ENCODE results near the gene CNOT4.

DNA sequence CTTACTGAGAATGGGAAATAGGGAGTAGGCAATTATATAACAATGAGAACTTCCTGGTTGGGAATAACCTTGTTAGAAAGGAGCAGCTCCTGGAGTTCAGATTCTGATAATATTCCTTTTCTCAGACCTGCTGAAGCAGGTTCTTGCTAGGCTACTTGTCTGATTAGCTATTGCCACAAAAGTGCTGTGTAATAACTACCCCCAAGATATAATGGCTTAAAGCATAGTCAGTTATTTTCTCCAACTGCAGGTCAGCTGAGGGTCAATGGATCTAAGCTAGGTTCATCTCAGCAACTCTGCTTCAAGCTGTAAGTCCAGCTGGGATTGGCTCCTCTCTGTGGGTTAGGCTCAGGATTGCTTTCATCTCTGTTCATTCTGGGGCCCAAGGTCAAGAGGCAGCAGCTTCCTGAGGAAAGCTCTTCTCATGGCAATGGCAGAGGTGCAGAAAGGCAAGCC, 9.4 kb upstream of the CNOT4 start:
- TF ChIP-seq, protein P1, sequence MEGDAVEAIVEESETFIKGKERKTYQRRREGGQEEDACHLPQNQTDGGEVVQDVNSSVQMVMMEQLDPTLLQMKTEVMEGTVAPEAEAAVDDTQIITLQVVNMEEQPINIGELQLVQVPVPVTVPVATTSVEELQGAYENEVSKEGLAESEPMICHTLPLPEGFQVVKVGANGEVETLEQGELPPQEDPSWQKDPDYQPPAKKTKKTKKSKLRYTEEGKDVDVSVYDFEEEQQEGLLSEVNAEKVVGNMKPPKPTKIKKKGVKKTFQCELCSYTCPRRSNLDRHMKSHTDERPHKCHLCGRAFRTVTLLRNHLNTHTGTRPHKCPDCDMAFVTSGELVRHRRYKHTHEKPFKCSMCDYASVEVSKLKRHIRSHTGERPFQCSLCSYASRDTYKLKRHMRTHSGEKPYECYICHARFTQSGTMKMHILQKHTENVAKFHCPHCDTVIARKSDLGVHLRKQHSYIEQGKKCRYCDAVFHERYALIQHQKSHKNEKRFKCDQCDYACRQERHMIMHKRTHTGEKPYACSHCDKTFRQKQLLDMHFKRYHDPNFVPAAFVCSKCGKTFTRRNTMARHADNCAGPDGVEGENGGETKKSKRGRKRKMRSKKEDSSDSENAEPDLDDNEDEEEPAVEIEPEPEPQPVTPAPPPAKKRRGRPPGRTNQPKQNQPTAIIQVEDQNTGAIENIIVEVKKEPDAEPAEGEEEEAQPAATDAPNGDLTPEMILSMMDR (IDR thresholded peaks at IDR 0.05) = no peak
- TF ChIP-seq POLR2A (IDR thresholded peaks at IDR 0.05; ENCODE audit: low read length) (no peak), MAFK (IDR thresholded peaks at IDR 0.05; ENCODE audit: partially characterized antibody) (no peak)
- TF ChIP-seq, protein P2, sequence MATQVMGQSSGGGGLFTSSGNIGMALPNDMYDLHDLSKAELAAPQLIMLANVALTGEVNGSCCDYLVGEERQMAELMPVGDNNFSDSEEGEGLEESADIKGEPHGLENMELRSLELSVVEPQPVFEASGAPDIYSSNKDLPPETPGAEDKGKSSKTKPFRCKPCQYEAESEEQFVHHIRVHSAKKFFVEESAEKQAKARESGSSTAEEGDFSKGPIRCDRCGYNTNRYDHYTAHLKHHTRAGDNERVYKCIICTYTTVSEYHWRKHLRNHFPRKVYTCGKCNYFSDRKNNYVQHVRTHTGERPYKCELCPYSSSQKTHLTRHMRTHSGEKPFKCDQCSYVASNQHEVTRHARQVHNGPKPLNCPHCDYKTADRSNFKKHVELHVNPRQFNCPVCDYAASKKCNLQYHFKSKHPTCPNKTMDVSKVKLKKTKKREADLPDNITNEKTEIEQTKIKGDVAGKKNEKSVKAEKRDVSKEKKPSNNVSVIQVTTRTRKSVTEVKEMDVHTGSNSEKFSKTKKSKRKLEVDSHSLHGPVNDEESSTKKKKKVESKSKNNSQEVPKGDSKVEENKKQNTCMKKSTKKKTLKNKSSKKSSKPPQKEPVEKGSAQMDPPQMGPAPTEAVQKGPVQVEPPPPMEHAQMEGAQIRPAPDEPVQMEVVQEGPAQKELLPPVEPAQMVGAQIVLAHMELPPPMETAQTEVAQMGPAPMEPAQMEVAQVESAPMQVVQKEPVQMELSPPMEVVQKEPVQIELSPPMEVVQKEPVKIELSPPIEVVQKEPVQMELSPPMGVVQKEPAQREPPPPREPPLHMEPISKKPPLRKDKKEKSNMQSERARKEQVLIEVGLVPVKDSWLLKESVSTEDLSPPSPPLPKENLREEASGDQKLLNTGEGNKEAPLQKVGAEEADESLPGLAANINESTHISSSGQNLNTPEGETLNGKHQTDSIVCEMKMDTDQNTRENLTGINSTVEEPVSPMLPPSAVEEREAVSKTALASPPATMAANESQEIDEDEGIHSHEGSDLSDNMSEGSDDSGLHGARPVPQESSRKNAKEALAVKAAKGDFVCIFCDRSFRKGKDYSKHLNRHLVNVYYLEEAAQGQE (IDR thresholded peaks at IDR 0.05) = no peak
